ENCODE measurements around the gene CXCL5. TPM values are rescaled to one million over a fixed set of nuclear protein-coding genes. Genes with fewer than 3 reads are reported as not detected.

Gene CXCL5
- total and polyA plus RNA-seq, 4 donors: 0.03 to 0.33 (median 0.14) TPM; not detected in 1

- TF ChIP-seq NR2F2 (IDR thresholded peaks at IDR 0.05): no peak
- no peak for TF ChIP-seq RAD21 (IDR thresholded peaks at IDR 0.05)
- TF ChIP-seq CTCF (IDR thresholded peaks at IDR 0.05; ENCODE audit: low read depth, low read length, missing input control): no peak
- no peak for TF ChIP-seq HNF4G (IDR thresholded peaks at IDR 0.05)
- no peak for TF ChIP-seq ZBTB33 (IDR thresholded peaks at IDR 0.05)
- TF ChIP-seq FOXA2 (IDR thresholded peaks at IDR 0.05): no peak
- TF ChIP-seq FOXA1 (IDR thresholded peaks at IDR 0.05): no peak
- TF ChIP-seq EGR1 (IDR thresholded peaks at IDR 0.05; ENCODE audit: low read depth in 2 of 2): no peak
- no peak for TF ChIP-seq MAX (IDR thresholded peaks at IDR 0.05)
- TF ChIP-seq REST (IDR thresholded peaks at IDR 0.05): no peak
- TF ChIP-seq TAF1 (conservative IDR thresholded peaks at IDR 0.05): no peak
- no peak for DNase-seq (ENCODE audit: low spot score)
- WGBS: 30% methylated on average over 3 of the region's 3 CpGs
- Histone ChIP-seq H3K4me1 (ENCODE audit: control insufficient read depth in 4 of 4, insufficient read depth in 4 of 4, low read length in 3 of 4) (no peaks in the 10 kb centered on the region), H3K4me3 (ENCODE audit: low read depth in 1 of 3, low read length in 3 of 3) (no peak overlapping the region), H3K27ac (ENCODE audit: low read depth in 1 of 2, low read length in 2 of 2) (no peak overlapping the region), H3K9ac (ENCODE audit: low read depth in 1 of 2, low read length in 2 of 2) (no peak overlapping the region), H3K27me3 (ENCODE audit: control insufficient read depth in 4 of 4, insufficient read depth in 4 of 4, low read length in 3 of 4) (peaks cover 0 to 3% (median 0%) of the 10 kb centered on the region in 4 donors), H3K9me3 (ENCODE audit: control insufficient read depth in 4 of 4, low read length in 3 of 4) (no peaks in the 10 kb centered on the region), H3K36me3 (ENCODE audit: control insufficient read depth in 4 of 4, insufficient read depth in 3 of 4, low read depth in 1 of 4, low read length in 3 of 4) (no peaks in the 10 kb centered on the region)
Measured at GRCh38 chr4:74005528-74005927, 7.1 kb upstream of the CXCL5 start.

GRCh38 chr4:74004668-74005067 is 6.2 kb upstream of the CXCL5 start:
- TF ChIP-seq ZBTB33 (IDR thresholded peaks at IDR 0.05) (no peak), RAD21 (IDR thresholded peaks at IDR 0.05) (no peak), EGR1 (IDR thresholded peaks at IDR 0.05; ENCODE audit: low read depth in 2 of 2) (no peak), ATF3 (IDR thresholded peaks at IDR 0.05) (no peak), HNF4G (IDR thresholded peaks at IDR 0.05) (no peak), JUND (IDR thresholded peaks at IDR 0.05) (no peak), GABPA (IDR thresholded peaks at IDR 0.05 in 1 of 2, conservative IDR thresholded peaks at IDR 0.05 in 1 of 2) (no peak)
- WGBS: 64% methylated on average over 4 of the region's 4 CpGs

More at GRCh38 chr4:74004668-74005067, 6.2 kb upstream of the CXCL5 start:
- Histone ChIP-seq H3K9me3 (ENCODE audit: control insufficient read depth in 4 of 4, low read length in 3 of 4) (no peaks in the 10 kb centered on the region), H3K27ac (ENCODE audit: low read depth in 1 of 2, low read length in 2 of 2) (no peak overlapping the region), H3K36me3 (ENCODE audit: control insufficient read depth in 4 of 4, insufficient read depth in 3 of 4, low read depth in 1 of 4, low read length in 3 of 4) (no peaks in the 10 kb centered on the region), H3K27me3 (ENCODE audit: control insufficient read depth in 4 of 4, insufficient read depth in 4 of 4, low read length in 3 of 4) (peaks cover 0 to 3% (median 0%) of the 10 kb centered on the region in 4 donors), H3K9ac (ENCODE audit: low read depth in 1 of 2, low read length in 2 of 2) (no peak overlapping the region), H3K4me3 (ENCODE audit: low read depth in 1 of 3, low read length in 3 of 3) (no peak overlapping the region), H3K4me1 (ENCODE audit: control insufficient read depth in 4 of 4, insufficient read depth in 4 of 4, low read length in 3 of 4) (no peaks in the 10 kb centered on the region)
- DNase-seq (ENCODE audit: low spot score): no peak
